GM21737 (cell line): ENCODE results near the gene TMEM190.
"Not testable (repeated sequence)": the region's sequence is repeated elsewhere in the genome, so short reads cannot be mapped to it uniquely, and the experiment has no call there.

Source experiments
- ATAC-seq: cut with Tn5 transposase; IDR thresholded peaks from one replicate; pipeline ENCODE4 v1.9.1; 2021; ENCODE audit warnings: mild to moderate bottlenecking, moderate library complexity; ENCODE audit not compliant: unreplicated experiment

The TMEM190 gene

GRCh38 chr19:55418185-55418584 is 41.6 kb downstream of the TMEM190 start:
- no peak for ATAC-seq

- no peak for ATAC-seq
These were observed 42.5 kb downstream of the TMEM190 start for GRCh38 chr19:55419103-55419502.

- ATAC-seq = no peak
These were observed 43.1 kb downstream of the TMEM190 start for GRCh38 chr19:55419624-55420236.

GRCh38 chr19:55421281-55421680 is 44.7 kb downstream of the TMEM190 start:
- ATAC-seq = not testable (repeated sequence)

GRCh38 chr19:55423225-55424005 is 46.8 kb downstream of the TMEM190 start:
- ATAC-seq = no peak

GRCh38 chr19:55424518-55424917 is 47.9 kb downstream of the TMEM190 start:
- no peak for ATAC-seq

GRCh38 chr19:55426042-55426441 is 49.4 kb downstream of the TMEM190 start:
- no peak for ATAC-seq
